Measurements from ENCODE around the gene VSTM2B. TPM values are rescaled to one million over a fixed set of nuclear protein-coding genes. Genes with fewer than 3 reads are reported as not detected.

The VSTM2B gene
- total and polyA plus RNA-seq, 2 of the 4 experiments (the other 2 are of a cell fraction): not detected

DNA sequence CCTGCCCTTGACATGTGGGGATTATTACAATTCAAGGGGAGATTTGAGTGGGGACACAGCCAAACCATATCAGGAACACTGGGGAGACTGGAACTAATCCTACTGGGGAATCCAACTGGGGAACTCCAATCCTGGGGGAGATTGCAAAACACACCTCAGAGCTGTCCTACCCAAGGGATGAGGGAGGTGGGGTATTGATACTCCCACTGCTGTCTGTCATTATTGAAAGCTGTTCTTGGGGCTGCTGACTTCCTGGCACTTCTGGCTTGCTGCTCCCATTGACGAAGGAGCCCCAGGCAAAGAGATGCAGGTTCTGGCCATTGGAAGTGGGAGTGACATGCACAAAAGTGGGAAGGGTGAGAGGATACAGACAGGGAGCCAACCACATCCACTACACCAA is 55.6 kb downstream of the VSTM2B start:
- no CpG with 5 or more reads among the region's 1 CpG for WGBS, 2 experiments (ENCODE audit: extremely low coverage in 2 of 2, insufficient read length in 1 of 2)
- Histone ChIP-seq H3K18ac (ENCODE audit: low read depth, low read length) (no peak overlapping the region), H3K23ac (ENCODE audit: low read depth, low read length) (no peak overlapping the region), H4K5ac (ENCODE audit: low read depth, low read length) (no peak overlapping the region), H3K9me1 (ENCODE audit: insufficient read depth, low read length) (no peaks in the 10 kb centered on the region), H3K36me3 (ENCODE audit: control insufficient read depth, insufficient read depth, low read length) (no peaks in the 10 kb centered on the region), H2BK5ac (ENCODE audit: low read depth, low read length, poor library complexity, severe bottlenecking) (no peak overlapping the region), H3K27me3 (ENCODE audit: control insufficient read depth, insufficient read depth, low read length) (0 out of 2 replicates have a peak, but pooled peaks cover 2% of the 10 kb centered on the region), H2BK20ac (ENCODE audit: low read depth, low read length) (no peak overlapping the region), H3K27ac (ENCODE audit: insufficient read depth, low read length) (no peak overlapping the region), H3K79me1 (ENCODE audit: low read depth in 1 of 2, low read length in 2 of 2) (no peaks in the 10 kb centered on the region), H4K8ac (ENCODE audit: low read depth in 2 of 2, low read length in 2 of 2) (no peak overlapping the region), H2BK15ac (ENCODE audit: low read depth, low read length) (no peak overlapping the region), H3K56ac (ENCODE audit: extremely low read depth, insufficient read depth, low read length) (no peak overlapping the region), H3K4me3 (ENCODE audit: insufficient read depth, low read depth, low read length) (no peak overlapping the region), H3K4me2 (ENCODE audit: low read depth, low read length) (no peak overlapping the region), H3K9me3 (ENCODE audit: control insufficient read depth, insufficient read depth, low read length) (no peaks in the 10 kb centered on the region), H3K4ac (ENCODE audit: low read depth, low read length) (no peak overlapping the region), H3K9ac (ENCODE audit: low read depth, low read length) (no peak overlapping the region), H3K4me1 (ENCODE audit: control insufficient read depth, insufficient read depth, low read length) (no peaks in the 10 kb centered on the region), H4K20me1 (ENCODE audit: insufficient read depth, low read length) (no peaks in the 10 kb centered on the region), H2AK9ac (replicated peaks; ENCODE audit: low read depth, low read length, poor library complexity) (no peak overlapping the region), H2AK5ac (ENCODE audit: low read depth, low read length) (no peak overlapping the region), H4K91ac (ENCODE audit: insufficient read depth, low read depth, low read length) (no peak overlapping the region), H3K14ac (replicated peaks; ENCODE audit: low read depth, low read length) (no peak overlapping the region), H2AFZ (replicated peaks; ENCODE audit: low read length, poor library complexity) (no peak overlapping the region), H2BK120ac (ENCODE audit: low read depth, low read length) (no peak overlapping the region)
- BruUV-seq (replicated peaks): no TSS peak
- intact Hi-C loops (cut with micrococcal nuclease): no loop called here
- TF ChIP-seq, protein P1, sequence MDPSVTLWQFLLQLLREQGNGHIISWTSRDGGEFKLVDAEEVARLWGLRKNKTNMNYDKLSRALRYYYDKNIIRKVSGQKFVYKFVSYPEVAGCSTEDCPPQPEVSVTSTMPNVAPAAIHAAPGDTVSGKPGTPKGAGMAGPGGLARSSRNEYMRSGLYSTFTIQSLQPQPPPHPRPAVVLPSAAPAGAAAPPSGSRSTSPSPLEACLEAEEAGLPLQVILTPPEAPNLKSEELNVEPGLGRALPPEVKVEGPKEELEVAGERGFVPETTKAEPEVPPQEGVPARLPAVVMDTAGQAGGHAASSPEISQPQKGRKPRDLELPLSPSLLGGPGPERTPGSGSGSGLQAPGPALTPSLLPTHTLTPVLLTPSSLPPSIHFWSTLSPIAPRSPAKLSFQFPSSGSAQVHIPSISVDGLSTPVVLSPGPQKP (IDR thresholded peaks at IDR 0.05; ENCODE audit: borderline replicate concordance, low read depth, low read length): no peak
- TF ChIP-seq RFX5 (IDR thresholded peaks at IDR 0.05; ENCODE audit: low read depth, low read length) (no peak), MAZ (IDR thresholded peaks at IDR 0.05; ENCODE audit: borderline replicate concordance, low read depth, low read length) (no peak), MAFK (IDR thresholded peaks at IDR 0.05; ENCODE audit: low read depth, low read length) (no peak), RCOR1 (IDR thresholded peaks at IDR 0.05; ENCODE audit: insufficient replicate concordance, low read length) (no peak), USF2 (IDR thresholded peaks at IDR 0.05; ENCODE audit: low read depth, low read length) (no peak), POLR2A (IDR thresholded peaks at IDR 0.05; ENCODE audit: low read depth, low read length) (no peak), BHLHE40 (IDR thresholded peaks at IDR 0.05; ENCODE audit: low read depth, low read length) (no peak), SMC3 (IDR thresholded peaks at IDR 0.05; ENCODE audit: low read depth, low read length) (no peak), CEBPB (IDR thresholded peaks at IDR 0.05; ENCODE audit: low read depth, low read length) (no peak), MXI1 (IDR thresholded peaks at IDR 0.05; ENCODE audit: borderline replicate concordance, low read depth, low read length) (no peak), CHD1 (IDR thresholded peaks at IDR 0.05; ENCODE audit: low read depth, low read length) (no peak), NFE2L2 (IDR thresholded peaks at IDR 0.05; ENCODE audit: low read depth, low read length) (no peak), FOS (IDR thresholded peaks at IDR 0.05; ENCODE audit: low read depth, low read length) (no peak), RAD21 (IDR thresholded peaks at IDR 0.05; ENCODE audit: low read length) (no peak)
- TF ChIP-seq, protein P2, sequence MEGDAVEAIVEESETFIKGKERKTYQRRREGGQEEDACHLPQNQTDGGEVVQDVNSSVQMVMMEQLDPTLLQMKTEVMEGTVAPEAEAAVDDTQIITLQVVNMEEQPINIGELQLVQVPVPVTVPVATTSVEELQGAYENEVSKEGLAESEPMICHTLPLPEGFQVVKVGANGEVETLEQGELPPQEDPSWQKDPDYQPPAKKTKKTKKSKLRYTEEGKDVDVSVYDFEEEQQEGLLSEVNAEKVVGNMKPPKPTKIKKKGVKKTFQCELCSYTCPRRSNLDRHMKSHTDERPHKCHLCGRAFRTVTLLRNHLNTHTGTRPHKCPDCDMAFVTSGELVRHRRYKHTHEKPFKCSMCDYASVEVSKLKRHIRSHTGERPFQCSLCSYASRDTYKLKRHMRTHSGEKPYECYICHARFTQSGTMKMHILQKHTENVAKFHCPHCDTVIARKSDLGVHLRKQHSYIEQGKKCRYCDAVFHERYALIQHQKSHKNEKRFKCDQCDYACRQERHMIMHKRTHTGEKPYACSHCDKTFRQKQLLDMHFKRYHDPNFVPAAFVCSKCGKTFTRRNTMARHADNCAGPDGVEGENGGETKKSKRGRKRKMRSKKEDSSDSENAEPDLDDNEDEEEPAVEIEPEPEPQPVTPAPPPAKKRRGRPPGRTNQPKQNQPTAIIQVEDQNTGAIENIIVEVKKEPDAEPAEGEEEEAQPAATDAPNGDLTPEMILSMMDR (conservative IDR thresholded peaks at IDR 0.05; ENCODE audit: low read depth, low read length): no peak
- ATAC-seq (ENCODE audit: low read depth) (no peak), DNase-seq (no peak)
- dilution Hi-C loops (cut with HindIII; ENCODE audit: low sequenced_read_pairs, unreplicated experiment): no loop called here
- in situ Hi-C loops (cut with MboI; ENCODE audit: low sequenced_read_pairs): no loop called here
- CTCF ChIA-PET: no interaction called here
- POLR2A ChIA-PET (ENCODE audit: unreplicated experiment): no interaction called here

Data from IMR-90 (cell line).